ENCODE results near the gene TPSD1. TPM values are rescaled to one million over a fixed set of nuclear protein-coding genes. Genes with fewer than 3 reads are reported as not detected.

Gene TPSD1
- total and polyA plus RNA-seq, 2 donors (not counting 3 experiments of a cell fraction or from before 2014, with no cell fraction given) = not detected

GRCh38 chr16:1297018-1297696 is 41.3 kb downstream of the TPSD1 start:
- H3K27ac ChIP-seq (ENCODE audit: insufficient read depth, low read depth, low read length) = no peak overlapping the region
- H3K4me1 ChIP-seq (ENCODE audit: control insufficient read depth, extremely low read depth, insufficient read depth, low read length) = peaks cover 2% of the 10 kb centered on the region
- H3K4me3 ChIP-seq (replicated peaks in 1 of 3; ENCODE audit: insufficient read depth in 1 of 3, low read depth in 1 of 3, low read length in 3 of 3) = no peak overlapping the region
- no peak overlapping the region for H3K4me2 ChIP-seq (ENCODE audit: insufficient read depth, low read length)
- no peaks in the 10 kb centered on the region for H3K9me1 ChIP-seq (replicated peaks; ENCODE audit: control insufficient read depth, extremely low read depth, insufficient read depth, low read length)
- no peaks in the 10 kb centered on the region for H3K79me2 ChIP-seq (ENCODE audit: control insufficient read depth, insufficient read depth, low read length)
- no TSS peak for BruUV-seq (replicated peaks)
- intact Hi-C loops (cut with micrococcal nuclease) = no loop called here
- ChIA-PET POLR2A (no interaction called here), CTCF (interaction anchor here (0.8 kb wide), 1 partner anchor 9 kb away, joined by 3 read pairs; no protein-coding TSS in a partner anchor)
- FAIRE-seq (peak; percentile 28), DNase-seq (ENCODE audit: low read depth, low spot score) (peak; percentile 16)
- TF ChIP-seq CTCF (IDR thresholded peaks at IDR 0.05; ENCODE audit: extremely low read depth in 1 of 2, insufficient read depth in 1 of 2, low read depth in 1 of 2, low read length in 2 of 2) = no peak
- no peak for TF ChIP-seq MYC (IDR thresholded peaks at IDR 0.05; ENCODE audit: low read depth, low read length)
- peak; percentile 5 for TF ChIP-seq JUN (IDR thresholded peaks at IDR 0.05; ENCODE audit: borderline replicate concordance, insufficient read depth, insufficient read length, low read depth)
- TF ChIP-seq POLR2AphosphoS5 (IDR thresholded peaks at IDR 0.05; ENCODE audit: insufficient read depth, low read depth, low read length) = no peak
- no peak for TF ChIP-seq MAX (IDR thresholded peaks at IDR 0.05; ENCODE audit: insufficient read depth, insufficient read length)
- no peak for TF ChIP-seq POLR2A (IDR thresholded peaks at IDR 0.05; ENCODE audit: low read depth, low read length)
- TF ChIP-seq GATA2 (IDR thresholded peaks at IDR 0.05; ENCODE audit: insufficient read depth, insufficient read length, low read depth, low read length) = peak; percentile 79
- peak; percentile 61 for TF ChIP-seq FOS (IDR thresholded peaks at IDR 0.05; ENCODE audit: borderline replicate concordance, insufficient read depth, low read length)
- no peak for TF ChIP-seq EZH2 (IDR thresholded peaks at IDR 0.05; ENCODE audit: borderline replicate concordance, low read depth, low read length, severe bottlenecking)
- dilution Hi-C loops (cut with MboI; ENCODE audit: extremely low pct_ligation_motif_present, low sequenced_read_pairs) = no loop called here
- no peaks in the 10 kb centered on the region for H3K9me3 ChIP-seq (replicated peaks; ENCODE audit: control insufficient read depth, insufficient read depth, low read length)
- peaks cover 0 to under 1% of the 10 kb centered on the region in 2 experiments for H3K27me3 ChIP-seq (ENCODE audit: control insufficient read depth in 2 of 2, insufficient read depth in 2 of 2, low read length in 2 of 2)
- H3K36me3 ChIP-seq (ENCODE audit: control insufficient read depth in 2 of 2, extremely low read depth in 1 of 2, insufficient read depth in 2 of 2, low read length in 2 of 2) = no peaks in the 10 kb centered on the region
- H2AFZ ChIP-seq (ENCODE audit: low read depth, low read length) = no peak overlapping the region
- H3K9ac ChIP-seq (replicated peaks; ENCODE audit: extremely low read depth, insufficient read depth, low read length) = no peak overlapping the region
- H4K20me1 ChIP-seq (replicated peaks; ENCODE audit: control insufficient read depth, extremely low read depth, insufficient read depth, low read length) = no peaks in the 10 kb centered on the region

All from endothelial cell of umbilical vein (primary cell).